WTC11 (cell line): ENCODE measurements around the gene KDM1B. TPM values are rescaled to one million over a fixed set of nuclear protein-coding genes. Genes with fewer than 3 reads are reported as not detected.

Experiments
- ATAC-seq: fragments of 200-7000 bp; cut with Tn5 transposase; 2 replicates; pipeline ENCODE4 v1.10.0; 2021; ENCODE audit warnings: mild to moderate bottlenecking, moderate library complexity
- CTCF ChIA-PET: fragments of 300-600 bp; sonication (Branson Sonifier 250); formaldehyde crosslinking; loops from one replicate; lab custom pipeline; 2021; ENCODE audit warnings: antibody characterized with exemption; lab: Charles Lee
- POLR2A ChIA-PET: fragments of 350-600 bp; sonication (Branson Sonifier 250); formaldehyde crosslinking; loops from one replicate; lab custom pipeline; 2021; ENCODE audit warnings: antibody characterized with exemption; lab: Charles Lee
- DNase-seq: peaks from one replicate; pipeline ENCODE4 v3.0.0; 2021; ENCODE audit warnings: low spot score
- H3K27ac Mint-ChIP-seq: 2 replicates; pipeline ENCODE4 v1.8.0; 2021; ENCODE audit warnings: mixed read lengths
- H3K27me3 Mint-ChIP-seq: 2 replicates; pipeline ENCODE4 v1.8.0; 2021; ENCODE audit warnings: low read depth, mild to moderate bottlenecking, moderate library complexity, mixed read lengths
- H3K36me3 Mint-ChIP-seq: 2 replicates; pipeline ENCODE4 v1.8.0; 2021; ENCODE audit warnings: mixed read lengths
- H3K4me1 Mint-ChIP-seq: 2 replicates; pipeline ENCODE4 v1.8.0; 2022; ENCODE audit warnings: mixed read lengths
- H3K4me3 Mint-ChIP-seq: 2 replicates; pipeline ENCODE4 v1.8.0; 2021; ENCODE audit warnings: mild to moderate bottlenecking, moderate library complexity, mixed read lengths
- H3K9me3 Mint-ChIP-seq: 2 replicates; pipeline ENCODE4 v1.8.0; 2021; ENCODE audit warnings: mixed read lengths
- CDX4 ChIP-seq: fragments of 250-450 bp; sonication (Bioruptor Pico); IDR thresholded peaks from 2 replicates; pipeline ENCODE4 v1.9.0; 2021; ENCODE audit warnings: moderate library complexity, mild to moderate bottlenecking, inconsistent platforms, borderline replicate concordance
- E2F4 ChIP-seq: sonication (generic); formaldehyde crosslinking; IDR thresholded peaks from 2 replicates; pipeline ENCODE4 v1.8.1; 2022; ENCODE audit warnings: low read depth, mild to moderate bottlenecking, moderate library complexity, missing genetic modification reagents, borderline replicate concordance
- ESRRA ChIP-seq: sonication (generic); formaldehyde crosslinking; IDR thresholded peaks from 2 replicates; pipeline ENCODE4 v1.8.1; 2022; ENCODE audit warnings: mild to moderate bottlenecking, missing genetic modification reagents, borderline replicate concordance
- ETV6 ChIP-seq: sonication (generic); formaldehyde crosslinking; IDR thresholded peaks from 2 replicates; pipeline ENCODE4 v1.8.1; 2022; ENCODE audit warnings: mild to moderate bottlenecking, missing genetic modification reagents
- FOXK1 ChIP-seq: sonication (generic); formaldehyde crosslinking; IDR thresholded peaks from 2 replicates; pipeline ENCODE4 v1.8.0; 2022; ENCODE audit warnings: mild to moderate bottlenecking, moderate library complexity, missing genetic modification reagents
- FOXP1 ChIP-seq: sonication (generic); formaldehyde crosslinking; IDR thresholded peaks from 2 replicates; pipeline ENCODE4 v1.8.0; 2022; ENCODE audit warnings: missing genetic modification reagents, mild to moderate bottlenecking, moderate library complexity, borderline replicate concordance
- GABPB1 ChIP-seq: sonication (generic); formaldehyde crosslinking; IDR thresholded peaks from 2 replicates; pipeline ENCODE4 v1.8.1; 2023; ENCODE audit warnings: mild to moderate bottlenecking, missing genetic modification reagents
- HMGXB4 ChIP-seq: sonication (generic); formaldehyde crosslinking; IDR thresholded peaks from 2 replicates; pipeline ENCODE4 v1.8.1; 2023; ENCODE audit warnings: mild to moderate bottlenecking, moderate library complexity, missing genetic modification reagents
- IRF2 ChIP-seq: sonication (generic); formaldehyde crosslinking; IDR thresholded peaks from 2 replicates; pipeline ENCODE4 v1.8.0; 2022; ENCODE audit warnings: low read depth, missing genetic modification reagents, borderline replicate concordance
- TCF7 ChIP-seq: sonication (generic); formaldehyde crosslinking; IDR thresholded peaks from 2 replicates; pipeline ENCODE4 v1.8.0; 2022; ENCODE audit warnings: mild to moderate bottlenecking, low read depth, missing genetic modification reagents, moderate library complexity
- ZNF232 ChIP-seq: sonication (generic); formaldehyde crosslinking; IDR thresholded peaks from 2 replicates; pipeline ENCODE4 v1.8.0; 2022; ENCODE audit warnings: mild to moderate bottlenecking, missing genetic modification reagents
- ZNF281 ChIP-seq: sonication (generic); formaldehyde crosslinking; IDR thresholded peaks from 2 replicates; pipeline ENCODE4 v1.8.0; 2023; ENCODE audit warnings: mild to moderate bottlenecking, missing genetic modification reagents
- total RNA-seq: library from RNA; stranded (reverse); gene quantifications from 3 replicates; pipeline ENCODE4 v1.2.3, GENCODE V29; 2021

The KDM1B gene
- total RNA-seq, 1 experiment from 2014 or later: 6.7 TPM

- TF ChIP-seq HMGXB4 (0 out of 2 replicates have a peak, but pooled peaks have one; percentile 67), TCF7 (CRISPR knock-in tag) (peak; percentile 73; the same call in 1 of the 2 replicates), IRF2 (CRISPR knock-in tag) (0 out of 2 replicates have a peak, but pooled peaks have one; percentile 40)
These were observed 109.1 kb downstream of the KDM1B start, which contains the start of gene DEK (continued) for GRCh38 chr6:18264219-18264922.

- Mint-ChIP-seq H3K27ac (peak overlapping the region; percentile 79), H3K9me3 (no peaks in the 10 kb centered on the region), H3K4me1 (peaks cover 39% of the 10 kb centered on the region), H3K36me3 (peaks cover 25% of the 10 kb centered on the region), H3K27me3 (no peaks in the 10 kb centered on the region), H3K4me3 (peak overlapping the region; percentile 78)
- no peak for DNase-seq
- POLR2A ChIA-PET: interaction anchor here (0.6 to 1.2 kb wide), 3 partner anchors 10 to 107 kb away, joined by 3 to 5 read pairs (median 3); no protein-coding TSS in a partner anchor
- no peak for ATAC-seq
- CTCF ChIA-PET: interaction anchor here (0.5 to 1.4 kb wide), 6 partner anchors 13 to 275 kb away, joined by 3 to 6 read pairs (median 3); partner anchors contain the start of gene RNF144B
- no peak for TF ChIP-seq GABPB1 (CRISPR knock-in tag)
- TF ChIP-seq, all 79 proteins: peak for 0
These were observed 109.7 kb downstream of the KDM1B start for GRCh38 chr6:18264923-18265377.

- TF ChIP-seq ESRRA (CRISPR knock-in tag) (no peak), CDX4 (CRISPR knock-in tag) (no peak), ZNF232 (CRISPR knock-in tag) (no peak), FOXK1 (CRISPR knock-in tag) (no peak), FOXP1 (CRISPR knock-in tag) (no peak), E2F4 (CRISPR knock-in tag) (no peak), ETV6 (CRISPR knock-in tag) (no peak), TCF7 (CRISPR knock-in tag) (no peak), ZNF281 (CRISPR knock-in tag) (no peak)
- no peak; the same call in 1 of the 2 replicates for ATAC-seq
- H3K4me3 Mint-ChIP-seq: peak overlapping the region; percentile 78
- ChIA-PET CTCF (interaction anchor here (0.6 to 1.7 kb wide), 4 partner anchors 19 to 240 kb away, joined by 3 to 4 read pairs (median 4); no protein-coding TSS in a partner anchor), POLR2A (interaction anchor here (0.5 to 1.2 kb wide), 2 partner anchors 27 to 1094 kb away, joined by 3 to 4 read pairs; no protein-coding TSS in a partner anchor)
- peaks cover 29% of the 10 kb centered on the region for H3K4me1 Mint-ChIP-seq
- peaks cover 19% of the 10 kb centered on the region for H3K36me3 Mint-ChIP-seq
- H3K27ac Mint-ChIP-seq: no peak overlapping the region
- H3K9me3 Mint-ChIP-seq: no peaks in the 10 kb centered on the region
- DNase-seq: no peak
- no peaks in the 10 kb centered on the region for H3K27me3 Mint-ChIP-seq
These were observed 110.7 kb downstream of the KDM1B start for GRCh38 chr6:18265787-18266522.
